Activated CD8-positive, alpha-beta memory T cell treated with anti-CD3 and anti-CD28 coated beads, Interleukin-2, amount 50 U/mL, for 4 hours (primary cell): ENCODE results near the gene CHGA.

Source experiments
- DNase-seq: peaks from one replicate; pipeline ENCODE4 v3.0.0-alpha.2; 2020

The CHGA gene

GRCh38 chr14:92930737-92931602, 8.0 kb downstream of the CHGA start:
- no peak for DNase-seq

GRCh38 chr14:92931681-92932447, 8.9 kb downstream of the CHGA start:
- no peak for DNase-seq

- DNase-seq, result no peak
Observed at GRCh38 chr14:92932448-92933395, 9.8 kb downstream of the CHGA start.

GRCh38 chr14:92933481-92933880, 10.5 kb downstream of the CHGA start:
- DNase-seq, result no peak

- no peak for DNase-seq
Observed at GRCh38 chr14:92934196-92935085, 11.5 kb downstream of the CHGA start.

GRCh38 chr14:92935446-92935845, 12.5 kb downstream of the CHGA start:
- DNase-seq, result no peak

- DNase-seq, result no peak
Observed at GRCh38 chr14:92936085-92936484, 13.1 kb downstream of the CHGA start.

GRCh38 chr14:92937051-92937937, 14.3 kb downstream of the CHGA start:
- DNase-seq, result no peak

GRCh38 chr14:92938235-92938875, 15.4 kb downstream of the CHGA start:
- DNase-seq, result no peak

- DNase-seq, result no peak
Observed at GRCh38 chr14:92938890-92939671, 16.1 kb downstream of the CHGA start.

GRCh38 chr14:92939699-92940098, 16.7 kb downstream of the CHGA start:
- DNase-seq, result no peak

- no peak for DNase-seq
Observed at GRCh38 chr14:92940543-92940942, 17.6 kb downstream of the CHGA start.

GRCh38 chr14:92941531-92941930, 18.6 kb downstream of the CHGA start:
- no peak for DNase-seq

GRCh38 chr14:92942136-92942535, 19.2 kb downstream of the CHGA start:
- no peak for DNase-seq

- no peak for DNase-seq
Observed at GRCh38 chr14:92942576-92942975, 19.6 kb downstream of the CHGA start.

GRCh38 chr14:92942976-92943710, 20.2 kb downstream of the CHGA start:
- DNase-seq, result no peak

GRCh38 chr14:92943855-92944570, 21.1 kb downstream of the CHGA start:
- no peak for DNase-seq

GRCh38 chr14:92944976-92945375, 22.0 kb downstream of the CHGA start:
- no peak for DNase-seq
